Fibroblast of lung (primary cell): ENCODE measurements around the gene PRMT5. TPM values are rescaled to one million over a fixed set of nuclear protein-coding genes. Genes with fewer than 3 reads are reported as not detected.

Source experiments
- DNase-seq, 2 donors: peaks; one replicate each; pipeline versions ENCODE4 v3.0.0 to v3.0.0-alpha.2; 2010; ENCODE audit warnings: low read depth in 2 of 2
- H2AFZ ChIP-seq: 2 replicates; pipeline ENCODE4 v1.5.1; 2012; ENCODE audit warnings: low read length, control low read depth, inconsistent platforms
- H3K27ac ChIP-seq: 2 replicates; pipeline ENCODE4 v1.5.1; 2011; ENCODE audit warnings: low read length, control low read depth; ENCODE audit not compliant: insufficient read depth
- H3K27me3 ChIP-seq: 2 replicates; pipeline ENCODE4 v1.5.1; 2011; ENCODE audit warnings: mild to moderate bottlenecking, low read length; ENCODE audit not compliant: control insufficient read depth, insufficient read depth
- H3K36me3 ChIP-seq: 2 replicates; pipeline ENCODE4 v1.5.1; 2011; ENCODE audit warnings: low read length; ENCODE audit not compliant: control insufficient read depth, insufficient read depth
- H3K4me1 ChIP-seq: 2 replicates; pipeline ENCODE4 v1.5.1; 2011; ENCODE audit warnings: low read length; ENCODE audit not compliant: control insufficient read depth, insufficient read depth; ENCODE audit errors: extremely low read depth
- H3K4me2 ChIP-seq: 2 replicates; pipeline ENCODE4 v1.5.1; 2011; ENCODE audit warnings: low read length, control low read depth; ENCODE audit not compliant: insufficient read depth; ENCODE audit errors: extremely low read depth
- H3K4me3 ChIP-seq, 4 experiments: fragments of 200-600 bp in 1 of 4; sonication (generic) in 1 of 4; replicated peaks in 1 of 4; 2 replicates each; pipeline ENCODE4 v1.5.1; 2011 to 2016; ENCODE audit warnings: low read length in 4 of 4, low read depth in 3 of 4, mild to moderate bottlenecking in 3 of 4, control low read depth in 2 of 4, inconsistent platforms in 1 of 4, mixed read lengths in 1 of 4; ENCODE audit not compliant: insufficient read depth in 1 of 4; ENCODE audit errors: control extremely low read depth in 1 of 4
- H3K79me2 ChIP-seq: 2 replicates; pipeline ENCODE4 v1.5.1; 2012; ENCODE audit warnings: mild to moderate bottlenecking, low read length, inconsistent platforms; ENCODE audit not compliant: control insufficient read depth, insufficient read depth
- H3K9ac ChIP-seq: 2 replicates; pipeline ENCODE4 v1.5.1; 2011; ENCODE audit warnings: mild to moderate bottlenecking, low read length, control low read depth; ENCODE audit not compliant: insufficient read depth
- H3K9me3 ChIP-seq: 2 replicates; pipeline ENCODE4 v1.5.1; 2012; ENCODE audit warnings: low read depth, low read length; ENCODE audit not compliant: control insufficient read depth, insufficient read depth
- H4K20me1 ChIP-seq: 2 replicates; pipeline ENCODE4 v1.5.1; 2011; ENCODE audit warnings: low read length; ENCODE audit not compliant: control insufficient read depth, insufficient read depth; ENCODE audit errors: extremely low read depth
- CTCF ChIP-seq, 2 donors: IDR thresholded peaks in 1 of 2; conservative IDR thresholded peaks in 1 of 2; 1 replicate in 1 of 2; 2 replicates in 1 of 2; pipeline ENCODE4 v1.5.1; 2011 to 2012; ENCODE audit warnings: low read length in 2 of 2, control low read depth in 1 of 2, inconsistent platforms in 1 of 2, low read depth in 1 of 2, mild to moderate bottlenecking in 1 of 2
- EZH2 ChIP-seq: IDR thresholded peaks from 2 replicates; pipeline ENCODE4 v1.5.1; 2012; ENCODE audit warnings: low read length, control low read depth, mild to moderate bottlenecking; ENCODE audit errors: missing control alignments
- polyA plus RNA-seq, 2 donors: library from polyadenylated mRNA; depleted of rRNA in 1 of 2; stranded (reverse) in 1 of 2; unstranded in 1 of 2; fragments of >200 nt; gene quantifications; 2 replicates each; pipeline ENCODE4 v1.2.1, GENCODE V29; 2011 to 2012; ENCODE audit warnings: missing spikeins in 1 of 2
- total RNA-seq: library from RNA; depleted of rRNA; stranded (reverse); fragments of >200 nt; gene quantifications from 2 replicates; pipeline ENCODE4 v1.2.1, GENCODE V29; 2014

PRMT5 gene
- total and polyA plus RNA-seq, 2 donors (not counting 1 experiment from before 2014, with no cell fraction given) = 54.8 to 91.7 TPM

- H4K20me1 ChIP-seq = no peaks in the 10 kb centered on the region
- peak within 1 kb of the TSS; percentile 98 for H3K4me2 ChIP-seq
These were observed 57.7 kb downstream of the PRMT5 start, which contains the start of gene LRP10 for GRCh38 chr14:22871224-22872032. Gene LRP10, plus strand, starts transcription at chr14:22871740. Its CDS starts 564 bp downstream, at chr14:22872304.

GRCh38 chr14:22870811-22871223, 58.4 kb downstream of the PRMT5 start:
- Histone ChIP-seq H2AFZ (peak overlapping the region; percentile 81), H3K4me1 (peaks cover 4% of the 10 kb centered on the region), H3K27me3 (no peaks in the 10 kb centered on the region), H4K20me1 (no peaks in the 10 kb centered on the region), H3K36me3 (peaks cover 14% of the 10 kb centered on the region), H3K27ac (peak overlapping the region; percentile 93), H3K79me2 (peaks cover 18% of the 10 kb centered on the region), H3K9me3 (no peaks in the 10 kb centered on the region), H3K4me2 (peak overlapping the region; percentile 98), H3K4me3 (peak overlapping the region; percentile 80 to 96 (median 88)), H3K9ac (no peak overlapping the region)
- TF ChIP-seq EZH2 (no peak), CTCF (conservative IDR thresholded peaks at IDR 0.05 in 1 of 2, IDR thresholded peaks at IDR 0.05 in 1 of 2; ENCODE audit: low read depth in 1 of 2, low read length in 2 of 2) (no peak)
- no peak for DNase-seq

More at GRCh38 chr14:22871224-22872032, 57.7 kb downstream of the PRMT5 start, which contains the start of gene LRP10:
- peak within 1 kb of the TSS; percentile 93 for H3K27ac ChIP-seq
- H3K27me3 ChIP-seq = no peaks in the 10 kb centered on the region
- H3K4me1 ChIP-seq = peaks cover 4% of the 10 kb centered on the region
- DNase-seq = peak; percentile 84 to 88
- no peaks in the 10 kb centered on the region for H3K9me3 ChIP-seq
- peak within 1 kb of the TSS; percentile 89 for H2AFZ ChIP-seq
- H3K9ac ChIP-seq = peak within 1 kb of the TSS; percentile 95
- H3K79me2 ChIP-seq = peaks cover 18% of the 10 kb centered on the region
- TF ChIP-seq CTCF (conservative IDR thresholded peaks at IDR 0.05 in 1 of 2, IDR thresholded peaks at IDR 0.05 in 1 of 2; ENCODE audit: low read depth in 1 of 2, low read length in 2 of 2) (no peak), EZH2 (no peak)
- H3K36me3 ChIP-seq = peaks cover 20% of the 10 kb centered on the region
- H3K4me3 ChIP-seq = peak within 1 kb of the TSS; percentile 80 to 96 (median 88)

Other genes with a start within 250 kb of the PRMT5 start
- gene OXA1L, start 162.7 kb downstream of the PRMT5 start, total RNA-seq = 66.5 and 67.2 TPM in 2 replicates
- 141 and 159 TPM in 2 replicates for gene OXA1L, start 162.7 kb downstream of the PRMT5 start, polyA plus RNA-seq
- gene SLC7A7, start 113.9 kb downstream of the PRMT5 start, total RNA-seq = 5.1 and 6.3 TPM in 2 replicates
- gene SLC7A7, start 113.9 kb downstream of the PRMT5 start, polyA plus RNA-seq = 7.1 and 9.5 TPM in 2 replicates
- gene MRPL52, start 99.5 kb downstream of the PRMT5 start, total RNA-seq = 40.8 and 50.5 TPM in 2 replicates
- gene MRPL52, start 99.5 kb downstream of the PRMT5 start, polyA plus RNA-seq = 38.0 and 44.1 TPM in 2 replicates
- gene MMP14, start 92.8 kb downstream of the PRMT5 start, total RNA-seq = 346 and 375 TPM in 2 replicates
- 393 and 397 TPM in 2 replicates for gene MMP14, start 92.8 kb downstream of the PRMT5 start, polyA plus RNA-seq
- gene LRP10, start 57.6 kb downstream of the PRMT5 start, total RNA-seq = 71.9 and 95.5 TPM in 2 replicates
- gene LRP10, start 57.6 kb downstream of the PRMT5 start, polyA plus RNA-seq = 100 and 130 TPM in 2 replicates
- 0.17 and 0.26 TPM in 2 replicates for gene REM2, start 46.2 kb downstream of the PRMT5 start, total RNA-seq
- 0.02 and 0.06 TPM in 2 replicates for gene REM2, start 46.2 kb downstream of the PRMT5 start, polyA plus RNA-seq
- gene RBM23, start 10.2 kb downstream of the PRMT5 start, total RNA-seq = 44.9 and 51.0 TPM in 2 replicates
- gene RBM23, start 10.2 kb downstream of the PRMT5 start, polyA plus RNA-seq = 85.0 and 85.3 TPM in 2 replicates
- gene HAUS4, start 27.7 kb upstream of the PRMT5 start, total RNA-seq = 47.9 and 53.9 TPM in 2 replicates
- gene HAUS4, start 27.7 kb upstream of the PRMT5 start, polyA plus RNA-seq = 21.9 and 25.8 TPM in 2 replicates
- gene AJUBA, start 53.2 kb upstream of the PRMT5 start, total RNA-seq = 57.0 and 84.9 TPM in 2 replicates
- gene AJUBA, start 53.2 kb upstream of the PRMT5 start, polyA plus RNA-seq = 26.1 and 41.3 TPM in 2 replicates
- 10.5 and 13.0 TPM in 2 replicates for gene C14orf93, start 80.8 kb upstream of the PRMT5 start, total RNA-seq
- gene C14orf93, start 80.8 kb upstream of the PRMT5 start, polyA plus RNA-seq = 4.8 and 5.4 TPM in 2 replicates
- gene PSMB5, start 105.5 kb upstream of the PRMT5 start, total RNA-seq = 166 and 204 TPM in 2 replicates
- 237 and 276 TPM in 2 replicates for gene PSMB5, start 105.5 kb upstream of the PRMT5 start, polyA plus RNA-seq
- under 0.01 TPM in 1 of 2 replicates, not detected in the other for gene PSMB11, start 112.8 kb upstream of the PRMT5 start, total RNA-seq
- not detected in 2 replicates for gene PSMB11, start 112.8 kb upstream of the PRMT5 start, polyA plus RNA-seq
- 5.6 and 6.2 TPM in 2 replicates for gene CDH24, start 128.1 kb upstream of the PRMT5 start, total RNA-seq
- gene CDH24, start 128.1 kb upstream of the PRMT5 start, polyA plus RNA-seq = 5.0 and 6.5 TPM in 2 replicates
- 58.3 and 75.1 TPM in 2 replicates for gene ACIN1, start 165.8 kb upstream of the PRMT5 start, total RNA-seq
- gene ACIN1, start 165.8 kb upstream of the PRMT5 start, polyA plus RNA-seq = 94.0 and 101 TPM in 2 replicates
- gene C14orf119, start 166.1 kb upstream of the PRMT5 start, total RNA-seq = 55.0 and 60.4 TPM in 2 replicates
- gene C14orf119, start 166.1 kb upstream of the PRMT5 start, polyA plus RNA-seq = 96.5 and 115 TPM in 2 replicates
- gene CIROP, start 175.6 kb upstream of the PRMT5 start, total RNA-seq = 0.17 and 1.0 TPM in 2 replicates
- gene CIROP, start 175.6 kb upstream of the PRMT5 start, polyA plus RNA-seq = 0.09 and 0.61 TPM in 2 replicates
- gene CEBPE, start 189.9 kb upstream of the PRMT5 start, total RNA-seq = not detected in 2 replicates
- gene CEBPE, start 189.9 kb upstream of the PRMT5 start, polyA plus RNA-seq = not detected in 2 replicates